ENCODE measurements around the gene DLL4.
"Not testable (repeated sequence)": the region's sequence is repeated elsewhere in the genome, so short reads cannot be mapped to it uniquely, and the experiment has no call there.

The DLL4 gene

DNA sequence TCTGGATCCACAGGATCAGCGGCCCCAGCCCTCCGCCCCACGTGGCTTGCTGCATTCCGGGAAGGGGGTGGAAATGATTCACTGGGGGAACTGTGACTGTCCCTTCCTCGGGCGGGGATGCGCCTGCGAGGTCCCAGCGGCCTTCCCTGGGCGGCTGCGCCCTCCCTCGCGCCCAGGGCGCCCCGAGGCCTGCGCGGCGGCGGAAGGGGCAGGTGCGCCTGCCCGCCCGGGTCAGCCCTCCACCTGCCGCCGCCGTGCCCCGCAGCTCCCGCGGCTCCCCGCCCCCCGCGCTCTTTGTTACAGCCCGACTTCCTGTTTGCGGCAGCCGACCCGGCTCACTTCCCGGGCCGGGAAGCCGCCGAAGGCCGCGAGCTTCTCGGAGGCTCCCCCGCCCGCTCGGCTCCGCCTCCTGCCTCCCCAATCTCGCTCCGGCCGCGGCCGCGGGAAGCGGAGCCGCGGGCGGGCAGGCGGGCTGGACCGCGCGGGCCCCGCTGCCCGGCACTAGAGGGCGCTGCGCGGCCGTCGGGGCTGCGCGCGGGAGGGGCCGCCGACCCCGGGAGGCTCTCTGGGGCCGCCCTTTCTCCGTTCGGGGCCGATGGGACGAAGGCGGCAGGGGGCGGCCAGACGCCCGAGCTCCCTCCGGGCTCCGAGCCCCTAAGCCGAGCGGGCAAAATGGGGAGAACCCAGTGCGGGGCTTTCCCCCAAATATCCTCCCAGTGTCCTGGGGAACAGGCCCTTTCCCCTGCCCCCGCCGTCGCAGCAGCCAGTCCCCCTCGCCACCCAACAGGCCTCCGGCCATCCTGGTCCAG is 12.6 kb downstream of the DLL4 start:
- peak; percentile 47 for DNase-seq (ENCODE audit: low read depth)

DNA sequence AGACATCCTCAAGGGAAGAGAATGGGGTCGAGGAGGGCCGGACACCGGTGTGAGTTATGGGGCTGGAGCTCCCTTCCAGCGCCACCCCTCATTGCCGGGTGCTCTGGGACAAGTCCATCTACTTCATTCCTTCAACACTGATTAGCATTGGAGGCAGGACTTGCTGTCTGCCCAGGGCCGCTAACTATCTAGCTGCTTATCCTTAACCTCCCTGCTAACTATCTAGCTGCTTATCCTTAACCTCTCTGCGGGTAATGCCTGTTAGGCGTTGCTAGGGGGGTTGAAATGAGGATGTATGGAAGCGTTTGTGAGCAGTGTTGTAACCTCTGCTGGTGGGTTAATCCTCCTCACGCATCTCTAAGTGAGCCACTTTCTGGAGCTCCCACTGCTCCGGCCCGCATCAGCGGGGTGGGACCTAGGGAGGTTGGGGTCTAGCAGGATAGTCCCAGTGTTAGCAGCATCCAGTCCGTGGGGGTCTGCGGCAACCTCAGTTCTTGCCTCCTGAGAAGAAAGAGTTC is 13.3 kb downstream of the DLL4 start:
- DNase-seq (ENCODE audit: low read depth) = no peak

- no peak for DNase-seq (ENCODE audit: low read depth)
Observed at GRCh38 chr15:40942878-40943277, 13.7 kb downstream of the DLL4 start.

GRCh38 chr15:40943764-40944365 is 14.7 kb downstream of the DLL4 start:
- DNase-seq (ENCODE audit: low read depth) = no peak

DNA sequence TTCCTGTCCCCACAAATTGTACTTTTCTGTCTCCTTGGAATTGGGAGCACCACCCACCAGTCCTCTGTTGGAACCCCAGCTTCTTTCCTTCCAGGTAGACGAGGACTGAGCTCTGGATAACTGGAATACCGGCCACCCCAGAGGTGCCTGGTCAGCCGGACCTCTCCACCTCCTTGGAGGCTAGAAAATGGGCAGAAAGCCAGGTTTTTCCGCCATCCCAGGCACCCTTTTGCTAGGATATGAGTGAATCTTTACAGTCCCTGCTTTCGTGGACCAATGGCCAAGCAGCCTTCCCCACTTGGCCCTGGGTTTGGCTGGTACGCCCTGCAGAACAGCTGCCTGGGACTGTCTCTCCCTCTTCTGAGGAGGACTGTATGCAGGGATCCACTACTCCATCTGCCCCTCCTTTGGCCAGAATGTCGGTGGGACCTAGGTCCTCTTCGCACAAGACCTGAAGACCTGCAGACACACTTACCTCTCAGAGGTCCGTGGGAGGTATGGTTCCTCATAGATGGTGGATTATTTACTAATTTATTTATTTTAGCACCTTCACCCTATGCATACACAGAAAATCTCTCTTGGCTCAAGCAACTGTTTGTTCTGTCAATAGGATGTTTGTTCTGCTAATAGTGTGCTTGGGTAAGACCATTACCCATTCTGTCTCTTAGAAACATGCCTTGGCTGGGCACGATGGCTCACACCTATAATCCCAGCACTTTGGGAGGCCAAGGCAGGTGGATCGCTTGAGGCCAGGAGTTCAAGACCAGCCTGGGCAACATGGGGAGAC is 15.6 kb downstream of the DLL4 start:
- no peak for DNase-seq (ENCODE audit: low read depth)

- DNase-seq (ENCODE audit: low read depth) = no peak
Observed at GRCh38 chr15:40948706-40949473, 19.8 kb downstream of the DLL4 start.

DNA sequence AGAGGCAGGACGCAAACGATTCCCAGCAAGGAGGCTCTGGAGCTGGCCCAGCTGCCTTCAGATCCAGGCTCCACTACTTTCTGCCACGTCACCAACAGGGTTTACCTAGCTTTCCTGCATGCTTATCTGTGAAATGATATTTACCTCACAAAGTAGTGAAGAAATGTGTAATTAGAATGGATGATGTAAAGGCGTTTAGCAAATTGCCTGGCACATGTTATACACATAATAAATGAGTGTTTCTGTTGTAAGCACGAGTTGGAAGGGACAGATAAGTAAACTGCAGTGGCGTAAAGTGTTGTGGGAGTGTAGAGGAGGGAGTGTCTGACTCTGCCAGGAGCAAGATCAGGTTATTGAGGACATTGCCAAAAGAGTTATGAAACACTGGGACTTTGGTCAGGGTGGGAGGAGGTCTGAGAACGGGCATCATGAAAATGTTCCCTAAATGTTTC is 20.6 kb downstream of the DLL4 start:
- no peak for DNase-seq (ENCODE audit: low read depth)

GRCh38 chr15:40951764-40952163 is 22.6 kb downstream of the DLL4 start:
- DNase-seq (ENCODE audit: low read depth) = no peak

DNA sequence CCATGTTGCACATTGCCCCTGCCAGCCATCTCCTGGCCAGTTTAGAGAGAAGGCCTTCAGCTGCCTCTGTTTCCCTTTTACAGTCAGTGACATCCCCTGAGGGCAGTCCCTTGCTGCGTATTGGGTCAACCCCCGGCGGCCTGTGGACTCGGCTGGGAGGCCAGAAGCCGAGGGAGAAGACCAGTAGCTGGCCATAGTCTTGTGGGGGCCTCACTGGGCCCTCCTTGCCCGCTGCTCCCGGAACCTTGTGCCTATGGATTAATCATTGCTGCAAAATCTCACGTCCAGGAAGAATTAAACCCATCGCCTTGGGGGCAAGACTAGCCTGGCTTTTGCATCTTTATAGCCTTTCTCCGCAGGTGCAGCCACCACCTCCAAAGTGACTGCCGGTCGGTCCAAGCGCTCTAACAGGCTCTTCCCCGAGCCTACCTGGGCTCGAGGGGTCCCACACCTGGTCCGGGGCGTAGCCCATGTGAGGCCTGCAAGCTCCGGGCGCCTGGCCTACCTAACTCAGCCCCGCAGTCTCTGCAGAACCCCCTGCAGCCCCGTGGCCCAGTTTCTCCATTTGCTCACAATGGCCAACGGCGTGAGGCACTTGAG is 23.3 kb downstream of the DLL4 start:
- no peak for DNase-seq (ENCODE audit: low read depth)

GRCh38 chr15:40952901-40953712 is 24.0 kb downstream of the DLL4 start, which contains the start of gene CHAC1:
TSS of gene CHAC1 (plus strand) at chr15:40953471. CDS start at chr15:40953584, 113 bp downstream.
- peak; percentile 92 for DNase-seq (ENCODE audit: low read depth)

GRCh38 chr15:40953713-40954074 is 24.6 kb downstream of the DLL4 start:
- DNase-seq (ENCODE audit: low read depth) = no peak

DNA sequence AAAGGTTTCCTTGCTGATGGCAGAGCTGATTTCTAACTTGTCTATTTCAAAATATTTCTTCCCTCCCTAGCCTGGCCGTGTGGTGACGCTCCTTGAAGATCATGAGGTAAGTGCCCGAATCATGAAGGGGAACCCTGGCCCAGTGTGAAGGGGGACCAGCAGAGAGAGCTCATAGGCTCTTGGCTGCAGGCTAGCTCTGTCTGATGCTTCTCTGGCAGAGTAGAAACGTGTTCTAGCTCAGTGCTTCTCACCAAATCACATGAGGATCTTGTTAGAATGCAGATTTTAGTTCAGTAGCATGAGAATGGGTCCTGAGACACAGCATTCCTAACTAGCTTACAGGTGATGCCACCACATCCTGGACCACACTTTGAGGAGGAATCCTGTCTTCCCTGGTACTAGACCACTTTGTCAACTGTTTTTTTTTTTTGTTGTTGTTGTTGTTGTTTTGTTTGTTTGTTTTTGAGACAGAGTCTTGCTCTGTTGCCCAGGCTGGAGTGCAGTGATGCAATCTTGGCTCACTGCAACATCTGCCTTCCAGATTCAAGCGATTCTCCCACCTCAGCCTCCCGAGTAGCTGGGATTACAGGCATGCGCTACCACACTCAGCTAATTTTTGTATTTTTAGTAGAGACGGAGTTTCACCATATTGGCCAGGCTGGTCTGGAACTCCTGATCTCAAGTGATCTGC is 25.2 kb downstream of the DLL4 start:
- not testable (repeated sequence) for DNase-seq (ENCODE audit: low read depth)

DNA sequence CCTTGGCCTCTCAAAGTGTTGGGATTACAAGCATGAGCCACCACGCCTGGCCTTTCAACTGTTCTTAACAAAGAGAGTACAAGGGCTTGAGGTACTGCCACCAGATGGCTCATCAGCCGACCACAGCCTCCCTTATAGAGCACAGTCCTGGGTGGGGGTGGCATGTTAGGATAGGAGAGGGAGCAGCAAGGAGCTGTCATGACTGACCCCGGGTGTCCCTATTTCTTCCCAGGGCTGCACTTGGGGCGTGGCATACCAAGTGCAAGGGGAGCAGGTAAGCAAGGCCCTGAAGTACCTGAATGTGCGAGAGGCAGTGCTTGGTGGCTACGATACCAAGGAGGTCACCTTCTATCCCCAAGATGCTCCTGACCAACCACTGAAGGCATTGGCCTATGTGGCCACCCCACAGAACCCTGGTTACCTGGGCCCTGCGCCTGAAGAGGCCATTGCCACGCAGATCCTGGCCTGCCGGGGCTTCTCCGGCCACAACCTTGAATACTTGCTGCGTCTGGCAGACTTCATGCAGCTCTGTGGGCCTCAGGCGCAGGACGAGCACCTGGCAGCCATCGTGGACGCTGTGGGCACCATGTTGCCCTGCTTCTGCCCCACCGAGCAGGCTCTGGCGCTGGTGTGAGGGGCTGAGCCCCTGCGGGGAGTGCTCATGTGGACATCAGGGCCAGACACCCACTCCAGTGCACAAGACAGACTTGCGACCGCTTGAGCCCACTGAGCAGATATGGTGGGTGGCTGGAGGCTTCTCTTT is 26.2 kb downstream of the DLL4 start:
- no peak for DNase-seq (ENCODE audit: low read depth)

DNA sequence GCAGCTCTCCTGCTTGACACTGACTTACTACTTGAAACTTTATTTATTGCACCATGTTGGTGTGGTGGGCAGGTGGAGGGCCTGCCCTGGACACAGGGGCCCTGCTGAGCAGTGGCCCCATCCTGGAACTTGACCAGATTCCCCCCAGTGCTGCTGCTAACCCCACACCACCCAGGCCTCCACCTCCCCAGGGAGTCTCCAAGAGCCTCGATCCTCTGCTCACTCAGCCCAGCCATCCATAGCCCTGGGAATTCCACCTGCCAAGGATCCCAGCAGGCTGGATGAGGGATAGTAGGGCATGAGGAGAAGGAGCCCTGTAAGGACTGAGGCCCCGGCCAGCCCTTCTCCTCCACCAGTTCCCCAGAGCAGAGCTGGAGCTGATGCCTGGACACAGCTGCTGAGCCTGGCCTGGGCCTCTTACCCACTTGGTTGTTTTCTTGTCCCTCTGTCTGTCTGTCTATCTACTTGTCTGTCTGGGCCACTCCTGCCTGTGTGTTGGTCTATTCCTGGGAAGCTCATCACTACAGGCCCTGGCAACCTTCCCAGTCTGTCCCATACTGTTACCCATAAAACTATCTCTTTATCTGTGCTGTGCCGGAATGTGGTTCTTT is 26.9 kb downstream of the DLL4 start:
- no peak for DNase-seq (ENCODE audit: low read depth)

GRCh38 chr15:40956541-40956982 is 27.4 kb downstream of the DLL4 start:
- no peak for DNase-seq (ENCODE audit: low read depth)

- no peak for DNase-seq (ENCODE audit: low read depth)
Observed at GRCh38 chr15:40957041-40957555, 28.0 kb downstream of the DLL4 start.

DNA sequence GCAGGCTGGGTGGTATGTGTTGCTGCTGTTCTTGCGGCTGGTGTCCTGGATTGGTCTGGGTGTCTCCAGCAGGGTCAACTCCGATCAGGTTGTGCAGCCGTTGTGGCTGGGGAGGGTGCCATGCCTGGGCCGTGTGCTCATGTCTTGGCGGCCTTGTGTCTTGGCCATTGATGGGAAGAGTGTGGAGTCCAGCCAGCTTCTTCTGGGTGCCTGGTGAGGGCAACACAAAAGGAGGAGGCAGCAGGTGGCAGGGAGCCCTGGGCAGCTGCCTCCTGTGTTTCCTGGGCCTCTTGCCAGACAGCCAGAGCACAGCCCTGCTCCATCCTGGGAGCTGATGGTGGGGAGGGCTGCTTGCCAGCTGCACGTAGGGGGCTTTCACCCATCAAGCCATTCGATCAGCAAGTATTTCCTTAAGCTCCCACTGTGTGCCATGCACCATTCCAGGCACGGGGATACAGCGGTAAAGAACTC is 28.5 kb downstream of the DLL4 start:
- no peak for DNase-seq (ENCODE audit: low read depth)

- DNase-seq (ENCODE audit: low read depth) = no peak
Observed at GRCh38 chr15:40958146-40958545, 29.0 kb downstream of the DLL4 start.
